ENCODE results near the gene CRBN. TPM values are rescaled to one million over a fixed set of nuclear protein-coding genes. Genes with fewer than 3 reads are reported as not detected.

CRBN gene
- total and polyA plus RNA-seq, 2 donors (not counting 3 experiments of a cell fraction or from before 2014, with no cell fraction given), result 25.2 to 36.1 TPM

GRCh38 chr3:3105815-3106214 lies 73.7 kb downstream of the CRBN start:
- no peaks in the 10 kb centered on the region for H3K79me2 ChIP-seq (ENCODE audit: control insufficient read depth, insufficient read depth, low read length)
- H2AFZ ChIP-seq (ENCODE audit: low read depth, low read length), result no peak overlapping the region
- H3K27ac ChIP-seq (ENCODE audit: insufficient read depth, low read depth, low read length), result no peak overlapping the region
- no peak overlapping the region for H3K4me2 ChIP-seq (ENCODE audit: insufficient read depth, low read length)
- DNase-seq (ENCODE audit: low read depth, low spot score) (no peak), FAIRE-seq (no peak)
- H3K9ac ChIP-seq (replicated peaks; ENCODE audit: extremely low read depth, insufficient read depth, low read length), result no peak overlapping the region
- intact Hi-C loops (cut with micrococcal nuclease) (no loop called here), dilution Hi-C loops (cut with MboI; ENCODE audit: extremely low pct_ligation_motif_present, low sequenced_read_pairs) (no loop called here)
- ChIA-PET POLR2A (no interaction called here), CTCF (no interaction called here)
- no peak overlapping the region for H3K4me3 ChIP-seq (replicated peaks in 1 of 3; ENCODE audit: insufficient read depth in 1 of 3, low read depth in 1 of 3, low read length in 3 of 3)
- TF ChIP-seq MAX (IDR thresholded peaks at IDR 0.05; ENCODE audit: insufficient read depth, insufficient read length) (no peak), GATA2 (IDR thresholded peaks at IDR 0.05; ENCODE audit: insufficient read depth, insufficient read length, low read depth, low read length) (no peak), POLR2A (IDR thresholded peaks at IDR 0.05; ENCODE audit: low read depth, low read length) (no peak), POLR2AphosphoS5 (IDR thresholded peaks at IDR 0.05; ENCODE audit: insufficient read depth, low read depth, low read length) (no peak), CTCF (IDR thresholded peaks at IDR 0.05; ENCODE audit: extremely low read depth in 1 of 2, insufficient read depth in 1 of 2, low read depth in 1 of 2, low read length in 2 of 2) (no peak), FOS (IDR thresholded peaks at IDR 0.05; ENCODE audit: borderline replicate concordance, insufficient read depth, low read length) (no peak), MYC (IDR thresholded peaks at IDR 0.05; ENCODE audit: low read depth, low read length) (no peak), EZH2 (IDR thresholded peaks at IDR 0.05; ENCODE audit: borderline replicate concordance, low read depth, low read length, severe bottlenecking) (no peak), JUN (IDR thresholded peaks at IDR 0.05; ENCODE audit: borderline replicate concordance, insufficient read depth, insufficient read length, low read depth) (no peak)
- H4K20me1 ChIP-seq (replicated peaks; ENCODE audit: control insufficient read depth, extremely low read depth, insufficient read depth, low read length), result no peaks in the 10 kb centered on the region
- H3K36me3 ChIP-seq (ENCODE audit: control insufficient read depth in 2 of 2, extremely low read depth in 1 of 2, insufficient read depth in 2 of 2, low read length in 2 of 2), result no peaks in the 10 kb centered on the region
- H3K9me1 ChIP-seq (replicated peaks; ENCODE audit: control insufficient read depth, extremely low read depth, insufficient read depth, low read length), result no peaks in the 10 kb centered on the region
- BruUV-seq (replicated peaks), result no TSS peak
- no peaks in the 10 kb centered on the region for H3K4me1 ChIP-seq (ENCODE audit: control insufficient read depth, extremely low read depth, insufficient read depth, low read length)
- no peaks in the 10 kb centered on the region for H3K27me3 ChIP-seq (ENCODE audit: control insufficient read depth in 2 of 2, insufficient read depth in 2 of 2, low read length in 2 of 2)
- H3K9me3 ChIP-seq (replicated peaks; ENCODE audit: control insufficient read depth, insufficient read depth, low read length), result no peaks in the 10 kb centered on the region
